GM23338 (cell line): ENCODE results near the gene BTBD9. TPM values are rescaled to one million over a fixed set of nuclear protein-coding genes. Genes with fewer than 3 reads are reported as not detected.
A peak's percentile ranks its signal among the peaks of the same experiment; 100 is the strongest.

Experiments
- ATAC-seq: fragments of 200-7000 bp; cut with Tn5 transposase; 3 replicates; pipeline ENCODE4 v1.9.1; 2020
- DNase-seq: peaks from one replicate; pipeline ENCODE4 v3.0.0-alpha.2; 2015; ENCODE audit warnings: low spot score
- H2AFZ ChIP-seq: fragments of 200-600 bp; sonication (generic); 2 replicates; pipeline ENCODE4 v1.8.0; 2016; ENCODE audit warnings: antibody characterized with exemption, mild to moderate bottlenecking, moderate library complexity
- H3F3A ChIP-seq: fragments of 200-600 bp; sonication (generic); replicated peaks from 2 replicates; pipeline ENCODE4 v1.8.0; 2017; ENCODE audit warnings: antibody characterized with exemption, mixed run types, low read depth
- H3K27ac ChIP-seq: fragments of 200-600 bp; sonication (generic); 2 replicates; pipeline ENCODE4 v1.6.1; 2016; ENCODE audit warnings: low read depth
- H3K27me3 ChIP-seq: fragments of 200-600 bp; sonication (generic); 2 replicates; pipeline ENCODE4 v1.8.0; 2016; ENCODE audit warnings: mild to moderate bottlenecking, mixed run types, moderate library complexity; ENCODE audit not compliant: insufficient read depth
- H3K36me3 ChIP-seq: fragments of 200-600 bp; sonication (generic); 2 replicates; pipeline ENCODE4 v1.8.0; 2016; ENCODE audit warnings: mild to moderate bottlenecking; ENCODE audit not compliant: insufficient read depth
- H3K4me1 ChIP-seq: fragments of 200-600 bp; sonication (generic); 2 replicates; pipeline ENCODE4 v1.8.0; 2016; ENCODE audit warnings: mild to moderate bottlenecking, moderate library complexity; ENCODE audit not compliant: insufficient read depth
- H3K4me2 ChIP-seq: fragments of 200-600 bp; sonication (generic); 2 replicates; pipeline ENCODE4 v1.7.1; 2017; ENCODE audit warnings: mixed run types
- H3K4me3 ChIP-seq: fragments of 200-600 bp; sonication (generic); 2 replicates; pipeline ENCODE4 v1.6.1; 2016; ENCODE audit warnings: mixed run types
- H3K79me2 ChIP-seq: fragments of 200-600 bp; sonication (generic); replicated peaks from 2 replicates; pipeline ENCODE4 v1.8.0; 2017; ENCODE audit warnings: mild to moderate bottlenecking; ENCODE audit not compliant: insufficient read depth
- H3K9me2 ChIP-seq: fragments of 200-600 bp; sonication (generic); 2 replicates; pipeline ENCODE4 v1.8.0; 2017; ENCODE audit not compliant: insufficient read depth
- H4K20me1 ChIP-seq: fragments of 200-600 bp; sonication (generic); replicated peaks from 2 replicates; pipeline ENCODE4 v1.8.0; 2017; ENCODE audit warnings: mild to moderate bottlenecking; ENCODE audit not compliant: insufficient read depth
- H3K27ac Mint-ChIP-seq: 2 replicates; pipeline ENCODE4 v1.8.0; 2020; ENCODE audit warnings: inconsistent platforms, mild to moderate bottlenecking, moderate library complexity, mixed read lengths
- H3K27me3 Mint-ChIP-seq: 3 replicates; pipeline ENCODE4 v1.8.0; 2022; ENCODE audit warnings: low read depth, mild to moderate bottlenecking, moderate library complexity, mixed read lengths, inconsistent platforms; ENCODE audit not compliant: insufficient read depth, poor library complexity
- H3K36me3 Mint-ChIP-seq: 3 replicates; pipeline ENCODE4 v1.8.0; 2021; ENCODE audit warnings: low read depth, mild to moderate bottlenecking, inconsistent platforms, moderate library complexity, mixed read lengths
- H3K4me1 Mint-ChIP-seq: 3 replicates; pipeline ENCODE4 v1.8.0; 2020; ENCODE audit warnings: mild to moderate bottlenecking, inconsistent platforms, mixed read lengths
- H3K4me3 Mint-ChIP-seq: 3 replicates; pipeline ENCODE4 v1.8.0; 2021; ENCODE audit warnings: moderate library complexity, mild to moderate bottlenecking, inconsistent platforms, mixed read lengths
- H3K9me3 Mint-ChIP-seq: 3 replicates; pipeline ENCODE4 v1.8.0; 2020; ENCODE audit warnings: moderate library complexity, mild to moderate bottlenecking, inconsistent platforms, mixed read lengths
- CREB1 ChIP-seq: fragments of 250-450 bp; sonication (Bioruptor Pico); IDR thresholded peaks from 2 replicates; pipeline ENCODE4 v1.5.0; 2020; ENCODE audit warnings: low read depth, mild to moderate bottlenecking, moderate library complexity
- EZH2 ChIP-seq: fragments of 200-600 bp; sonication (generic); IDR thresholded peaks from one replicate; pipeline ENCODE4 v1.8.0; 2017; ENCODE audit warnings: antibody characterized with exemption, mild to moderate bottlenecking, low read depth; ENCODE audit not compliant: unreplicated experiment
- EZH2phosphoT487 ChIP-seq: fragments of 200-600 bp; sonication (generic); IDR thresholded peaks from one replicate; pipeline ENCODE4 v1.8.1; 2018; ENCODE audit warnings: antibody characterized with exemption; ENCODE audit not compliant: unreplicated experiment
- JUNB ChIP-seq: IDR thresholded peaks from one replicate; pipeline ENCODE4 v1.6.1; 2016; ENCODE audit warnings: antibody characterized with exemption; ENCODE audit not compliant: unreplicated experiment
- POLR2AphosphoS5 ChIP-seq: IDR thresholded peaks from 2 replicates; pipeline ENCODE4 v1.6.1; 2016; ENCODE audit warnings: antibody characterized with exemption, low read depth
- STAT1 ChIP-seq: IDR thresholded peaks from one replicate; pipeline ENCODE4 v1.6.1; 2016; ENCODE audit warnings: antibody characterized with exemption; ENCODE audit not compliant: unreplicated experiment
- ZNF114 ChIP-seq: fragments of 250-450 bp; sonication (Bioruptor Pico); IDR thresholded peaks from 2 replicates; pipeline ENCODE4 v1.5.0; 2020; ENCODE audit warnings: mild to moderate bottlenecking, moderate library complexity
- ZNF331 ChIP-seq: fragments of 250-450 bp; sonication (Bioruptor Pico); IDR thresholded peaks from 2 replicates; pipeline ENCODE4 v1.5.0; 2020; ENCODE audit warnings: low read depth, mild to moderate bottlenecking, moderate library complexity
- polyA plus RNA-seq: library from polyadenylated mRNA; unstranded; fragments of >200 nt; fragmentation: Nextera tagmentation; extraction: Ambion mirVana; gene quantifications from 2 replicates; pipeline ENCODE4 v1.2.1, GENCODE V29; 2016
- total RNA-seq: library from RNA; depleted of rRNA; stranded (reverse); fragments of >200 nt; shearing (Covaris generic); gene quantifications from 2 replicates; pipeline ENCODE4 v1.2.3, GENCODE V29; 2014
- TF ChIP-seq, protein P1 (sequence below): IDR thresholded peaks from 2 replicates; pipeline ENCODE4 v1.6.1; 2016; ENCODE audit warnings: antibody characterized with exemption
- TF ChIP-seq, protein P2 (sequence below): IDR thresholded peaks from one replicate; pipeline ENCODE4 v1.6.1; 2018; ENCODE audit warnings: antibody characterized with exemption; ENCODE audit not compliant: unreplicated experiment
- TF ChIP-seq, protein P3 (sequence below), 2 experiments: fragments of 200-600 bp in 1 of 2; sonication (generic) in 1 of 2; conservative IDR thresholded peaks; 2 replicates each; pipeline versions ENCODE4 v1.5.1 to v1.6.1; 2016 to 2017; ENCODE audit warnings: antibody characterized with exemption in 2 of 2, low read depth in 2 of 2, mild to moderate bottlenecking in 2 of 2, moderate library complexity in 1 of 2

BTBD9 gene
- total and polyA plus RNA-seq, 2 experiments from 2014 or later = 4.2 to 5.3 TPM

DNA sequence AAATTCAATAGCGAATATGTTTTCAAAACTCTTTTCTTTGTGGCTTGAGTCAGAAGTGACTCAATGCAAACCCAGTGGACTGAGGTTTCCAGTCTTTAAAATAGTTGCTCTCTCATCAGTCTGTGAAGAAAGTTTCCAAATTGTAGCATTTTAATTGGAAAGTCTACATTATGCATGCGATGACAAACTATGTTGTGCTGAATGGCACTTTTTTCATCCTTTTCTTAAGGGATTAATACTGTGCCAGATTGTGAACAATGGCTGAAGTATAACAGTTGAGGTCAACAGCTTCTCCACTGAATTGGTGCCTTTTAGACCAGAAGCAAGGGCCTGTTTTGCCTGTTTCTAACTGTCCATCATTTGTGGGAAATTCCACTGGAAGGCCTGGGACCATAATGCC lies 377.1 kb downstream of the BTBD9 start (continued):
- TF ChIP-seq, protein P1, sequence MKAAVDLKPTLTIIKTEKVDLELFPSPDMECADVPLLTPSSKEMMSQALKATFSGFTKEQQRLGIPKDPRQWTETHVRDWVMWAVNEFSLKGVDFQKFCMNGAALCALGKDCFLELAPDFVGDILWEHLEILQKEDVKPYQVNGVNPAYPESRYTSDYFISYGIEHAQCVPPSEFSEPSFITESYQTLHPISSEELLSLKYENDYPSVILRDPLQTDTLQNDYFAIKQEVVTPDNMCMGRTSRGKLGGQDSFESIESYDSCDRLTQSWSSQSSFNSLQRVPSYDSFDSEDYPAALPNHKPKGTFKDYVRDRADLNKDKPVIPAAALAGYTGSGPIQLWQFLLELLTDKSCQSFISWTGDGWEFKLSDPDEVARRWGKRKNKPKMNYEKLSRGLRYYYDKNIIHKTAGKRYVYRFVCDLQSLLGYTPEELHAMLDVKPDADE = no peak
- no peak for TF ChIP-seq ZNF114 (CRISPR knock-in tag)
- TF ChIP-seq, protein P2, sequence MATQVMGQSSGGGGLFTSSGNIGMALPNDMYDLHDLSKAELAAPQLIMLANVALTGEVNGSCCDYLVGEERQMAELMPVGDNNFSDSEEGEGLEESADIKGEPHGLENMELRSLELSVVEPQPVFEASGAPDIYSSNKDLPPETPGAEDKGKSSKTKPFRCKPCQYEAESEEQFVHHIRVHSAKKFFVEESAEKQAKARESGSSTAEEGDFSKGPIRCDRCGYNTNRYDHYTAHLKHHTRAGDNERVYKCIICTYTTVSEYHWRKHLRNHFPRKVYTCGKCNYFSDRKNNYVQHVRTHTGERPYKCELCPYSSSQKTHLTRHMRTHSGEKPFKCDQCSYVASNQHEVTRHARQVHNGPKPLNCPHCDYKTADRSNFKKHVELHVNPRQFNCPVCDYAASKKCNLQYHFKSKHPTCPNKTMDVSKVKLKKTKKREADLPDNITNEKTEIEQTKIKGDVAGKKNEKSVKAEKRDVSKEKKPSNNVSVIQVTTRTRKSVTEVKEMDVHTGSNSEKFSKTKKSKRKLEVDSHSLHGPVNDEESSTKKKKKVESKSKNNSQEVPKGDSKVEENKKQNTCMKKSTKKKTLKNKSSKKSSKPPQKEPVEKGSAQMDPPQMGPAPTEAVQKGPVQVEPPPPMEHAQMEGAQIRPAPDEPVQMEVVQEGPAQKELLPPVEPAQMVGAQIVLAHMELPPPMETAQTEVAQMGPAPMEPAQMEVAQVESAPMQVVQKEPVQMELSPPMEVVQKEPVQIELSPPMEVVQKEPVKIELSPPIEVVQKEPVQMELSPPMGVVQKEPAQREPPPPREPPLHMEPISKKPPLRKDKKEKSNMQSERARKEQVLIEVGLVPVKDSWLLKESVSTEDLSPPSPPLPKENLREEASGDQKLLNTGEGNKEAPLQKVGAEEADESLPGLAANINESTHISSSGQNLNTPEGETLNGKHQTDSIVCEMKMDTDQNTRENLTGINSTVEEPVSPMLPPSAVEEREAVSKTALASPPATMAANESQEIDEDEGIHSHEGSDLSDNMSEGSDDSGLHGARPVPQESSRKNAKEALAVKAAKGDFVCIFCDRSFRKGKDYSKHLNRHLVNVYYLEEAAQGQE = no peak
- no peak for TF ChIP-seq CREB1 (CRISPR knock-in tag)

DNA sequence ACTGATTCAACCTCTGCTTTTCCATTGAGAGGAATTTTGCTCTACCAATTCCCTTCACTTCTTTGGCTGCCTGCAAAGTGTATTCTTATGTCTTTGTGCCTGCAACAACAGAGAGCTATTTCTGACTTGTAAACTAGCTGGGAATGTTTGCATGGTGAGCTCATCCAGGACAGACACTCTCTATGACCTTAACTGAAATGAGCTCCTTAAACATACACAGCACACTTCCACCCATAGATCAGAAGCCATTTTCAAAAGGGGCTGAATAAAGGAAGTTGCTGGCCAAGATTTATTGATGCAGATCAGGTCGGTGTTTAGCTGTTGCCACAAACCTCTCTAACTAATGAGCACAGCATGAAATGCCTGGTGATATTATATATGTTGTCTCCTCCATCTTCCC lies 377.7 kb downstream of the BTBD9 start:
- Histone ChIP-seq H3K4me3 (no peak overlapping the region), H3K9me2 (no peaks in the 10 kb centered on the region), H3F3A (no peaks in the 10 kb centered on the region), H4K20me1 (no peaks in the 10 kb centered on the region), H3K27me3 (no peaks in the 10 kb centered on the region), H2AFZ (peak overlapping the region; percentile 5; the same call in 1 of the 2 replicates), H3K27ac (peak overlapping the region; percentile 73), H3K36me3 (no peaks in the 10 kb centered on the region), H3K79me2 (no peaks in the 10 kb centered on the region), H3K4me2 (peak overlapping the region; percentile 31), H3K4me1 (peaks cover 18% of the 10 kb centered on the region)
- H3K4me1 Mint-ChIP-seq = peaks cover 31% of the 10 kb centered on the region
- peak overlapping the region; percentile 76 for H3K27ac Mint-ChIP-seq
- peak; percentile 57 for DNase-seq
- H3K9me3 Mint-ChIP-seq = no peaks in the 10 kb centered on the region
- ATAC-seq = peak; percentile 78
- H3K36me3 Mint-ChIP-seq = no peaks in the 10 kb centered on the region
- peaks cover 6% of the 10 kb centered on the region for H3K27me3 Mint-ChIP-seq
- no peak overlapping the region for H3K4me3 Mint-ChIP-seq
- no peak for TF ChIP-seq STAT1
- TF ChIP-seq CREB1 (CRISPR knock-in tag) = no peak
- no peak for TF ChIP-seq POLR2AphosphoS5
- no peak for TF ChIP-seq EZH2phosphoT487
- TF ChIP-seq, protein P1 = no peak
- TF ChIP-seq ZNF331 (CRISPR knock-in tag) = no peak
- TF ChIP-seq, protein P3, sequence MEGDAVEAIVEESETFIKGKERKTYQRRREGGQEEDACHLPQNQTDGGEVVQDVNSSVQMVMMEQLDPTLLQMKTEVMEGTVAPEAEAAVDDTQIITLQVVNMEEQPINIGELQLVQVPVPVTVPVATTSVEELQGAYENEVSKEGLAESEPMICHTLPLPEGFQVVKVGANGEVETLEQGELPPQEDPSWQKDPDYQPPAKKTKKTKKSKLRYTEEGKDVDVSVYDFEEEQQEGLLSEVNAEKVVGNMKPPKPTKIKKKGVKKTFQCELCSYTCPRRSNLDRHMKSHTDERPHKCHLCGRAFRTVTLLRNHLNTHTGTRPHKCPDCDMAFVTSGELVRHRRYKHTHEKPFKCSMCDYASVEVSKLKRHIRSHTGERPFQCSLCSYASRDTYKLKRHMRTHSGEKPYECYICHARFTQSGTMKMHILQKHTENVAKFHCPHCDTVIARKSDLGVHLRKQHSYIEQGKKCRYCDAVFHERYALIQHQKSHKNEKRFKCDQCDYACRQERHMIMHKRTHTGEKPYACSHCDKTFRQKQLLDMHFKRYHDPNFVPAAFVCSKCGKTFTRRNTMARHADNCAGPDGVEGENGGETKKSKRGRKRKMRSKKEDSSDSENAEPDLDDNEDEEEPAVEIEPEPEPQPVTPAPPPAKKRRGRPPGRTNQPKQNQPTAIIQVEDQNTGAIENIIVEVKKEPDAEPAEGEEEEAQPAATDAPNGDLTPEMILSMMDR (conservative IDR thresholded peaks at IDR 0.05; ENCODE audit: low read depth in 2 of 2) = no peak
- TF ChIP-seq ZNF114 (CRISPR knock-in tag) = no peak
- TF ChIP-seq, protein P2 = no peak
- no peak for TF ChIP-seq EZH2
- TF ChIP-seq JUNB = no peak
